Measurements from ENCODE around the gene KCTD13.
"Not testable (repeated sequence)": the region's sequence is repeated elsewhere in the genome, so short reads cannot be mapped to it uniquely, and the experiment has no call there.

The KCTD13 gene, protein sequence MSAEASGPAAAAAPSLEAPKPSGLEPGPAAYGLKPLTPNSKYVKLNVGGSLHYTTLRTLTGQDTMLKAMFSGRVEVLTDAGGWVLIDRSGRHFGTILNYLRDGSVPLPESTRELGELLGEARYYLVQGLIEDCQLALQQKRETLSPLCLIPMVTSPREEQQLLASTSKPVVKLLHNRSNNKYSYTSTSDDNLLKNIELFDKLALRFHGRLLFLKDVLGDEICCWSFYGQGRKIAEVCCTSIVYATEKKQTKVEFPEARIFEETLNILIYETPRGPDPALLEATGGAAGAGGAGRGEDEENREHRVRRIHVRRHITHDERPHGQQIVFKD

DNA sequence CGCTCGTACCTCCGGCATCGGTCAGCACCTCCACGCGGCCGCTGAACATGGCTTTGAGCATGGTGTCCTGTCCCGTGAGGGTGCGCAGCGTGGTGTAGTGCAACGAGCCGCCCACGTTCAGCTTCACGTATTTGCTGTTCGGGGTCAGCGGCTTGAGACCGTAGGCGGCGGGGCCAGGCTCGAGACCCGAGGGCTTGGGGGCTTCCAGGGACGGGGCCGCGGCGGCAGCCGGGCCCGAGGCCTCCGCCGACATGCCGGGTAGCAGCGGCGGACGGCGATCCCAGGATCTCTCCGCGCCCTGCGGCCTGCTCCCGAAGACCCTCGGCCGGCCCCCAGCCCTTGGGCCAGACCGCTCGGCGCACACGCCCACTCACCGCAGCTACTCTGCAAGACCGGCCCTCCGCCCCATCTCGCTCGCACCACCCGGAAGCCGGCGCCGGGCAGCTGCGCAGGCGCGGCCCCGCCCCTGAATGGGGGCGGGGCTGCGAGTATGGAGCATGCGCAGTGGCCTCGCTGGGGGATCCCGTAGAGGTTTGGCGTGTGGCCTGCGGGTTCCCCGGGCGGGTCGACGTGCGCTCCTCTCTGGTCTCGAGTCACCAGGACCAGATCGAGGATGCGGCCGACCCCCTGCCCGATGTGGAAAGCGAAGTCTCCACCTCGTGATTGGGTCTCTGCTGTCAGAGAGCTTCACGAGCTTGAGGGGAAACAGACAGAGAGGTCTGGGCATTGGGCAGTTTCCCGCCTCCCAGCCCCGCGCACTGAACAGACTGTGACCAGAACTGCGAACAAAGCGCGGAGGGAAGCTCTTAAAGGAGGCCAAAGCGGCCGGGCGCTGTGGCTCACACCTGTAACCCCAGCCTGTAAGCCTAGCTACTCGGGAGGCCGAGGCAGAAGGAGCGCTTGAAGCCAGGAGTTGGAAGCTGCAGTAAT, at the start of gene KCTD13:
Gene KCTD13, minus strand, starts transcription at position 446 of the 930 bp plus-strand sequence. Its CDS starts 193 bp downstream, at position 253.
- DNase-seq: peak; percentile 97

DNA sequence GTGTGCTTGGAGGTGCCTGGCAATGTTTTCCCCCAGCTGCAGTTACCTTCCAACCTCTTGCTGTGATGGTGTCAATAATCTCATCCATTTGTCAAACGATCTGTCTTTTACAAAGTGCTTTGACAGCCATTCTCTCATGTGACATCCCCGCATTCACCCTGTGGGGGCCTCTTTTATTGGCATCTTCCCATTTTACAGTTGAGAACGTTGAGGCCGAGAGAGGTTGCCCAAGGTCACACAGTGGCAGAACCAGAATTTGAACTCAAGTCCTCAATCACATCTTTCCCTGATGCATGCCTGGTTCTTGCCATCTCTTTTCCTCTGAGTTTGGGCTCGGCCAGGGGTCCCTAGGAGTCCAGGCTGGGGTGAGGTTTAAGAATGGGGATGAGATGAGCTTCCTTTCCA, 49.1 kb upstream of the KCTD13 start:
- no peak for DNase-seq

DNA sequence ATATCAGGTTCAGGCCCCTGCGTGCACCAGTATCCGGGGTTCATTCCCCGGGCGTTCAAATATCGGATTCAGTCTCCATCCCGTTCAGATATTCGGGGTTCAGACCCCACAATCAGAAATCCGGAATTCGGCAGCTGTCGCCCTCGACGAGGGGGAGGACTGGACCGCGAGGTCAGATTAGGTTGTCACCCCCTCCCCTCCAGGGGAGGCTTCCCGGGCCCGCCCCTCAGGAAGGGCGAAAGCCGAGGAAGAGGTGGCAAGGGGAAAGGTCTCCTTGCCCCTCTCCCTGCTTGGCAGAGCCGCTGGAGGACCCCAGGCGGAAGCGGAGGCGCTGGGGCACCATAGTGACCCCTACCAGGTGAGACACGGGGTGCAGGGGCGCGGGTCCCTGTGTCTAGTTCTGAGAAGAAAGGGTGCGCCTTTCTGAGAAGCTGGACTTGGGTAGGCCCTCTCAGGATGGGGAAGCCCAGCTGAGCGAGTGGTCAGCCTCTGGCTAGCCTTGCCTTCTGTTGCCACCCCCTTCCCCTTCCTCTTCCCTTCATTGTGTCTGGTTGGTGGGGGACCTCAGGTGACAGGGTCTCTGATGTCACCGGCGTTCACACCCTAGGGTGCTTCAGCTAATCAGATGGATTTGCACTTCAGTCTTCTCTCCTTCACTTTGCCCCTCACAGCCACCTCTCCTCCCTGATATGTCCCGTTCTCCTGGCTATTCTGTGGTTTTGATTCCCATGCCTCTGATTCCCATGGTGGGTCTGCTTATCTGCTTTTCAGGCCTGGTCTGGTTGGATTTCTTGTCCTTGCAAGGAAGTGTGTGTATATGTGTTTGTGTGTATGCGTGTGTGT, 48.5 kb upstream of the KCTD13 start:
- peak; percentile 31 for DNase-seq

DNA sequence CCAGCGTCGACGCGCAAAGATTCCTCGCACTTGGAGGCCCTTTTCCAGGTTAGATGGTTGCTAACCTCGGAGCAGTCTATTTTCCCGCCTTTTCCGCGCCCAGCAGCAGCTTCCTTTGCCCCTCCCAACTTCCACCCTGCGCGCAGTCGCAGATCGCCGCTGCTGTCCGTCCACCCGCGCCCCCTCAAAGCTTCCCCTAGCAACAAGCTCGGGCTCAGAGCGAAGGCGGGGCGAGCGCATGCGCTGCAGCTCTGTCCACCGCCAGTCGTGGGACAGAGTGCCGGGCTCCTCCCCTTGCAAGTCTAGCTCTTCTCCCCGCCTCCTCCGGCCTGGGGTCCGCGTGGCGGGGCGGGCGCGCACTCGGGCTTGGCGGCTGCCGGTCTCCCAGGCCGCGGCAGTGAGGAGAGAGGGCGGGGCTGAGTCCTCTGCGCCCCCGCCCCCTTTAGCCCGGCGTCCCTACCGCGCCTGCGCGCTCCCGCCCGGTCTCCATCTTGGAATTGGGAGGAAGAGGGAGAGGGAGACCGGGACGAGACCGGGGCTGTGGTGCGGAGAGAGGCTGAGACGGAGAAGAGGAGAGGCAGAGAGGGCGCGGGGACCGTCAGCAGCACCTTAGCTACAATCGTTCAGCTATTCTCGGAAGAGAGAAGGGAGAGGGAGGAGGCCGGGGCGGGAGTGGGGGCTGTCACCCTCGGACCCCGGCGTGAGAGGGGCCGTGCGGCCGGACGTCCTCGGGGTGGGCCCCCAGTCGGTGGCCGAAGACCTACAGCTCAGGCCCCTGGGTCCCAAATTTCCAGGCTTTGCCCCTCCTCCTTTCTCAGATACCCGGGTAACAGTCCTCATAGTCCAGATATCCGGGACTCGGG, 47.6 kb upstream of the KCTD13 start, which contains the start of gene TAOK2:
Gene TAOK2, plus strand, starts transcription at position 485 of the 863 bp plus-strand sequence. CDS start 3,905 bp downstream, outside the sequence.
- DNase-seq: peak; percentile 100

DNA sequence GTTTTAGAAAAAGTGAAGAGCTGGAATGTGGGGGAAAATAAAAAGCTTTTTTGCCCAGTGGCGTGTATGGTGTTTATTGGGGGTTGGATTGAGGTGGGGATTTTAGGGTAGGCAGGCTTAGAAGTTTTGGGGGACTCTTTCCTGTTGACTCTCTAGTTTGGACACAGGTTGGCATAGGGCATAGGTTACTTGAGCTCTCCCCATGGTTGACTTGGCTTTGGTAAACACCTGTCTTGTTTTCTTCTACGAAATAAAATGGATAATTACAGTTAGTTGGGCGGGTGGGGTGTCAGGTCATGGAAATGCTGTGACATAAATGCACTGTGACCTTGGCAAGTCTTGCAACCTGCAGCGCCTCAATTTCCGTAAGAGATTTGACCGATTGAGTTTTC, 47.0 kb upstream of the KCTD13 start:
- DNase-seq: no peak

DNA sequence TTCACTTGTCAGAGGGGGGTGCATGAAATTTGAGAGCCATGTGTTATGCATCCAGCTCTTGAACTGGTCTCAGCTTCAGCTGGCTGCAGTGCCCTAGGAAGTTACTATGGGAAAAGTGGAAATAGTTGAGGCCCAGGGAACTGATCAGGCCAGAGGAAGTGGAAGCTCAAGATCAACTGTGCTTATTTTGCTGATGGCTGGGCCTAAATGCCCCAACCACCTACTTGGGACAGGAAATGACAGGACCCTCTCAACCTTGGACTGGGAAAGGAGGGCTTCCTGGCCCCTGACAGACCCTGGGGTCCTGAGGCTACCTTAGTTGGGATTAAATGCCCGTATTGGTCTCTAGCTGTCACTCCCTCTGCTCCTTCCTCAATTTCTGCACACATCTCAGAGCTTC, 46.5 kb upstream of the KCTD13 start:
- DNase-seq: no peak

DNA sequence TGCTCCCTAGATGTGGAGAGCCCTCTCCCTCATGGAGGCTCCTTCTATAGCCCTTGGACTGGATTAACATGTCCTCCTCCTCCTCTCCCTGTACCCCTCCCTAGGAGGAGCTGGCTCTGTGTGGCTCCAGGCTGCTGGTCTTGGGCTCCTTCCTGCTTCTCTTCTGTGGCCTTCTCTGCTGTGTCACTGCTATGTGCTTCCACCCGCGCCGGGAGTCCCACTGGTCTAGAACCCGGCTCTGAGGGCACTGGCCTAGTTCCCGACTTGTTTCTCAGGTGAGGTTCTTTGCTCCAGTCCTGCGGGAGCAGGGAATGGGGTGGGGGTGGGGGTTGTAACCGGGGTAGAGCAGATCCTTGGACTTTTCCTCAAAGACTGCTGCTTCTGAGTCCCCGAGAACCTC, 45.3 kb upstream of the KCTD13 start:
- DNase-seq: no peak

DNA sequence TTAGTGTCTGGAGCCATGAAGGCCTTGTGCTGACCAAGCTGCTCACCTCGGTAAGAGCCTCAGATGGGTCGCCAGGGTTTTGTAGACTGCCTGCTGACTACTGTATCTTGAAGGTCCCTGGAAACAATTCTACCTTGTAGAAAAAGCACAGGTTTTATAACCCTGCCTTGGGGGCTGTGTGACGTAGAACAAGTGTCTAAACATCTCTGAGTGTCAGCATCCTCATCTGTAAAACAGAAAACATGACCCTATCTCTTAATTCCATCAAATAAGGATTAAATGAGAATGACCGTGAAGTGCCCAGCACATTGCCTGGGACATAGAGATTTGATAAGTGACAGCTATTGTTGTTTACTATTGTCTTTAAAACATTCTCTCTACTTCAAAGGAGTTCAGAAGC, 42.2 kb upstream of the KCTD13 start:
- no peak for DNase-seq

DNA sequence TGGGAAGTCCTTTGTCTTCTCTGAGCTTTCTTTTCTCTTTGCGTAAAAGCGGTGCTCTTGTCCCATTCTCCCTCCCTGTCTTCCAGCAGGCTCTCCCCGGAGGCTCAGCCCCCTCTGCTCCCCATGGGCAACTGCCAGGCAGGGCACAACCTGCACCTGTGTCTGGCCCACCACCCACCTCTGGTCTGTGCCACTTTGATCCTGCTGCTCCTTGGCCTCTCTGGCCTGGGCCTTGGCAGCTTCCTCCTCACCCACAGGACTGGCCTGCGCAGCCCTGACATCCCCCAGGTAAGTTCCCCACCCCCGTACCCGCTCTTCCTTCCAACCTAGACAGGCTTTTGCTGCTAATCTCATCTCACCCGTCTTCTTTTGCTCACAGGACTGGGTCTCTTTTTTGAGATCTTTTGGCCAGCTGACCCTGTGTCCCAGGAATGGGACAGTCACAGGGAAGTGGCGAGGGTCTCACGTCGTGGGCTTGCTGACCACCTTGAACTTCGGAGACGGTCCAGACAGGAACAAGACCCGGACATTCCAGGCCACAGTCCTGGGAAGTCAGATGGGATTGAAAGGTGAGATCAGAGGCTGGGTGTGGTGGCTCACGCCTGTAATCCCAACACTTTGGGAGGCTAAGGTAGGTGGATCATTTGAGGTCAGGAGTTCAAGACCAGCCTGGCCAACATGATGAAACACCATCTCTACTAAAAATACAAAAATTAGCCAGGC, 37.2 kb upstream of the KCTD13 start:
- DNase-seq: no peak

DNA sequence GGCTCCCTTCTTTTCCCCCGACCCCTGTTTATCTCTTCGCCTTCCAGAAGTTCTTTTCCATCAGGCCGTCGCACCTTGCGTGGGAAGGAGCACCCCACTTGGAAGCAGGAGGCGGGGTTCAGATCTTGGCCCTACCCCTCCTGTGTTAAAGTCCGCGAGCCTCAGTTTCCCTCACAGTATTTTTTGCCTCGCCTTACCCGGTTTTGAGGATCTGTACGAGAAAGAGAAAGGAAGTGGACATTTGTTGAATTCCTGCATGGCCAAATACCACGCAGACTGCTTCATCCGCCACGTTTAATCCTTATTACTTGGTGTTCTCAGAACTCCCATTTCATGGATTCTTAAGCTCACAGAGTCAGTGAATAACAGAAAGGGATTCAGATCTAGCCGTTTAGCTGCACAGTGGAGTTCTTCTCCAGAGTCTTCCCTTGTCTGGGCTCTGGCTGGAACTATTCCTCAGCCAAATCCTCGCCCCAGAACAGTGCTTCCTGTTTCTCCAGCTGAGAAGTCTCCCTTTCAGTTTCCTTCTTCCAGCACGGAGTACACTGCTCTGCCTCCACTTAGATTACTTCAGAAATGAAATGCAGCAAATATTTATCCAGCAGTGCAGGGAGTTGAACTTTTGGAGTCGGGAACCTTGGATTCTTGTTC, 36.4 kb upstream of the KCTD13 start:
- DNase-seq: peak; percentile 34

DNA sequence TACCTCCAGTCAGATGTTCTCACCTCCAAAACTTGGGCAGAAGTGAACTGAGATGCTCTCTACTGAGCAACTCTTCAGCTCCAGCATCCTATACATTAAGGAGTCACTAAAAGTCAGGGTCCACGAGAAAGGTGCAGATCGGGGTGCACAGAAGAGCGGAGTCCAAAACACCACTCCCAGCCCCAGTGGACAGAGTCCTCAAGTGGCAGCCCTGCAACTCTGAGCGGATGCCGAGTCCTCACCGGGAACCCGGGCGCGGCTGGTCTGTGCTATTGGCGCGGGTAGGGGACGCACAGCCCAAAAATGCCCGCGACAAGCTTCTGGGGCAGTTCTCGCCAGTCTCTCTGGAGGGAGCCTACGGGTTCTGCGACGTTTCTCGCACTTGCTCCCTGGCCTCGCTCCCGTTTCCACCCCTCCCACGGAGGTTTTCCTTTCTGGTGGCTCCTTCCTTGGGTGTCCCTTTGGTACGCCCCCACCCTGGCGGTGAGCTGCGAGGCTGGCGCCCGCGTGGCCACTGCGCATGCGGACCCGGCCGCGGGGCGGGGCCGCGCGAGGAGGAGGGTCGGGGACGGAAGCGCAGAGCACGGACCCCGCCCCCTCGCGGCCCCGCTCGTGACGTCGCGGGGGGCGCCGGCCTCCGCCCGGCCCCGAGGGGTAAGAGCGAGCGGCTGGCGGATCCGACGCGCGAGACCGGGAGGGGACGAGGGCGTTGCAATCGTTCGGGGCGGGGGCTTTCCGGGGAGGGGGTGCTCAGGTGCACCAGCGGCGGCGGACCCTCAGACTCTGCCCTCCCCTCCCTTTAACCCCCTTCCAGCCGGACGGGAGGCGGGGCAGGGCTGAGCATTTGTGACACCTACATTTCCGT, 35.7 kb upstream of the KCTD13 start, which contains the start of gene TMEM219:
Gene TMEM219, plus strand, starts transcription at position 601 of the 865 bp plus-strand sequence. CDS start 1,065 bp downstream, outside the sequence.
- DNase-seq: peak; percentile 97

DNA sequence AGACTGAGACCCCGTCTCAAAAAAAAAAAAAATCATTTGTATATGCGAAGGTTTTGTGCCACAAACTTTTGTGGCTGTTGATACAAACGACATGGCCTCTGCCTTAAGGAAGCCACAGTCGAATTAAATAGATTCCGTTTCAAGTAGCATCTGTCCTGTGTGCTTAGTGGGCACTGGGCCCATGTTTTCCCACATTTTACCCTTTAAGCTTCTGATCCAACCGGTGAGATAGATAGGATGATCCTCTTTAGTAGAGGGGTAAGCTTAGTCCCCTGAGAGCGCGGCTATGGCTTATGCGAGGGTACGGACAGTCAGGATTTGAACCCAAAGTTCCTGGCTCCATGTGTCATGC, 35.1 kb upstream of the KCTD13 start:
- DNase-seq: no peak

DNA sequence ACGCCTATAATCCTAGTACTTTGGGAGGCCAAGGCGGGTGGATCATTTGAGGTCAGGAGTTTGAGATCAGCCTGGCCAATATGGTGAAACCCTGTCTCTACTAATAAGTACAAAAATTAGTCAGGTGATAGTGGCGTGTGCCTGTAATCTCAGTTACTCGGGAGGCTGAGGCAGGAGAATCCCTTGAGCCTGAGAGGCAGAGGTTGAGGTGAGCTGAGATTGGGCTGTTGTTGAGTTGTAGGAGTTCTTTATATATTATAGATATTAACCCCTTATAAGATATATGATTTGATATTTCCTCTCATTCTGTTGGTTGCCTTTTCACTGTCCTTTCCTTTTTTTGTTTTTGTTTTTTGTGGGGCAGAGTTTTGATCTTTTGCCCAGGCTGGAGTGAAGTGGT, 33.8 kb upstream of the KCTD13 start:
- not testable (repeated sequence) for DNase-seq

DNA sequence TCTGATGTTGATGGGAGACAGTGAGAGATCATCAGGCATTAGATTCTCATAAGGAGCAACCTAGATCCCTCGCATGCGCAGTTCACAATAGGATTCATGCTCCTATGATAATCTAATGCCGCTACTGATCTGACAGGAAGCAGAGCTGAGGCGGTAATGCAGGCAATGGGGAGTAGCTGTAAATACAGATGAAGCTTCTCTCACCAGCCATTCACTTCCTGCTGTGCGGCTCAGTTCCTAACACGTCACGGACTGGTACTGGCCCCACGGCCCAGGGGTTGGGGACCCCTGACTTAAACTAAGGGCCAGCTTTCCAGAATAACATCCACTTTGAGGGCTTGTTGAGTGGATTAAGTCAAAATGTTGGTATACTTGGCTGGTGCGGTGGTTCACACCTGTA, 33.3 kb upstream of the KCTD13 start:
- no peak for DNase-seq

DNA sequence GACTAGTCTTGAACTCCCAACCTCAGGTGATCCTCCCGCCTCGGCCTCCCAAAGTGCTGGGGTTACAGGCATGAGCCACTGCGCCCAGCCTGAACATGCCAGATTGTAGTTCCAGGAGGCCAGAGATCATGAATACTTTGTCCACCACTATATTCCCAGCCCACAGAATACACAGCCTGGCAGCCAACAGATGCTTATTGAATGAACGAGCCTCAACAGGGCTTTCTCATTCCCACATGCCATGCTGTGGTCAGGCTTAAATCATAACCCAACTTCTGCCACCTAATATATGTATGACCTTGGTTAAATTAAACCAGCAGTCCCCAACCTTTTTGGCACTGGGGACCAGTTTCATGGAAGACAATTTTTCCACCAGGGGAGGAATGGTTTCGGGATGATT, 32.7 kb upstream of the KCTD13 start:
- no peak for DNase-seq

DNA sequence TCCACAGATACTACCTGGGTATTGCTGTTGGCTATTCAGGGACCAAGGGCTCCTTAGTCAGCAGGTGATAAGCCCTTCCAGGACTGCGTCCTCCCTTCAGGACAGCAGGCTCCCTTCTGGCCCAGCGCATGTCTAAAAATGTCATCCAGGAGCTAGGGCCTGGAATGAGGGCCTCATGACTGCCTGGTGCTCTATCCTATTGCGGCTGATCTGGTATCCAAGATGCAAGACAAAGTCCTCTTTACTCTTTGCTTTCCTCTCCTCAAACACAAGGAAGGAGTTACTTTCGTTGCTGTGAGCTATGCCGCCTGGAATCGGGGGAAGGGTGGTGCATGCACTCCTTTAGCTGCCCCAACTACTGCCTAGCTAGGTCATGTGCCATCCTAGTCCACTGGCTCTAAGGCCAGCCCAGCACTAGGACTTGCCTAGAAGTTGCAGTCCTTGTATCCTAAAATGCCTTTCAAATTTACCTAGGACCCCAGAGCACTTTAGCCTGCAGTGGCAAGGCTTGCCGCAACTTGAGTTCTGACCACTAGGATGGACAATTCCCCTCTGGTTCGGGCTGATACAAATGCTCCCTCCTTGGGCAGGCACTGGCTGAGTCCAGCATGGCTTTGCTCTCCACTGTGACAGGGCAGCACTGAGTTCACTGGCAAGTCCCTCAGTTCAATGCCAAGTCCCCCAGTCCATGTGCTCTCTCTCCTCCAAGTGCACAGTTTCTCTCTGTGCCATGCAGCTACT, 25.8 kb upstream of the KCTD13 start:
- DNase-seq: no peak

DNA sequence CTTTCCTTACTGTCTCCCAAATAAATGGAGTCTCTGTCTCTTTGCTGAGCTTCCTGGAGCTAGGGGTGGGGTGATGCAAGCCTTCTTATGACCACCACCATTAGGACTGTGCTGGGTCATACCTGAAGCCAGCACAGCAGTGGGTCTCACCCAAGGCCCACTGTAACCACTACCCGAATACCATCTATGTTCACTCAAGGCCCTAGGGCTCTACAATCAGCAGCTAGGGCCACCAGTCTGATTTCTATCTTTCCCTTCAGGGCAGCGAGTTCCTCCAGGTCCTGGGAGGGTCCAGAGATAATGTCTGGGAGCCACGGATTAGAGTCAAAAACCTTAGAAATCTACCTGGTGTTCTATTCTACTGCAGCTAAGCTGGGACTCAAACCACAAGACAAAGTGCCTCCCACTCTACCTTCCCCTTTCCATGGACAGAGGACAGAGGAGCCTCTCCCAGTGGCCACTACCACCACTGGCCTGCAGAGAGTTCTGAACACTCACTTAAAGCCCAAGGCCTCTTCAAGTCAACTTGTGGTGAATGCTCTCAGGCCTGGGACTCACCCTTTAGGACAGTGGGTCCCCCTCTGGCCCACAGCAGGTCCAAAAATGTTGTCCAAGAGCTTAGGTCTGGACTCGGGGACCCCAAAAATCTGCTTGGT, 24.9 kb upstream of the KCTD13 start:
- DNase-seq: no peak

DNA sequence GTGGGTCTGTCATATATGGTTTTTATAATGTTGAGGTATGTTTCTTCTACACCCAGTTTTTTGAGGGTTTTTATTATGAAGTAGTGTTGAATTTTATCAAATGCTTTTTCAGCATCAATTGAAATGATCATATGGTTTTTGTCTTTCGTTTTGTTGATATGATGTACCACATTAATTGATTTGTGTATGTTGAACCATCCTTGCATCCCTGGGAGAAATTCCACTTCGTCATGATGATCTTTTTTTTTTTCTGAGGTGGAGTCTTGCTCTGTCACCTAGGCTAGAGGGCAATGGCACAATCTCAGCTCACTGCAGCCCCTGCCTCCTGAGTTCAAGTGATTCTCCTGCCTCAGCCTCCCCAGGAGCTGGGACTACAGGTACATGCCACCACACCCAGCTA, 21.9 kb upstream of the KCTD13 start:
- DNase-seq: no peak
